GM10847 (cell line): ENCODE results near the gene HOXC9.

Experiments
- POLR2A ChIP-seq: IDR thresholded peaks from 2 replicates; pipeline ENCODE4 v1.6.1; 2011; ENCODE audit not compliant: insufficient read length; ENCODE audit errors: extremely low read depth

The HOXC9 gene

GRCh38 chr12:53989227-53990113 lies 10.5 kb upstream of the HOXC9 start:
- TF ChIP-seq POLR2A: no peak

- TF ChIP-seq POLR2A: no peak
Measured at GRCh38 chr12:53990311-53991076, 9.5 kb upstream of the HOXC9 start.

- no peak for TF ChIP-seq POLR2A
Measured at GRCh38 chr12:53991077-53991460, 8.9 kb upstream of the HOXC9 start.

- TF ChIP-seq POLR2A: no peak
Measured at GRCh38 chr12:53992377-53992889, 7.5 kb upstream of the HOXC9 start.

- TF ChIP-seq POLR2A: no peak
Measured at GRCh38 chr12:53993162-53994008, 6.6 kb upstream of the HOXC9 start.

- no peak for TF ChIP-seq POLR2A
Measured at GRCh38 chr12:53994009-53994263, 6.0 kb upstream of the HOXC9 start.

- TF ChIP-seq POLR2A: no peak
Measured at GRCh38 chr12:53994264-53995001, 5.5 kb upstream of the HOXC9 start.

- no peak for TF ChIP-seq POLR2A
Measured at GRCh38 chr12:53995002-53995377, 5.0 kb upstream of the HOXC9 start.

- no peak for TF ChIP-seq POLR2A
Measured at GRCh38 chr12:53995378-53996239, 4.4 kb upstream of the HOXC9 start.

- no peak for TF ChIP-seq POLR2A
Measured at GRCh38 chr12:53996240-53997203, 3.4 kb upstream of the HOXC9 start.

- TF ChIP-seq POLR2A: no peak
Measured at GRCh38 chr12:53997204-53998109, 2.5 kb upstream of the HOXC9 start.

GRCh38 chr12:53998110-53998899 lies 1.7 kb upstream of the HOXC9 start:
- TF ChIP-seq POLR2A: no peak
